GM18505 (cell line): ENCODE measurements around the gene ITPR3.

Source experiments
- ATAC-seq: cut with Tn5 transposase; IDR thresholded peaks from one replicate; pipeline ENCODE4 v1.9.1; 2021; ENCODE audit not compliant: unreplicated experiment
- POLR2A ChIP-seq: IDR thresholded peaks from 4 replicates; pipeline ENCODE4 v1.6.1; 2011; ENCODE audit warnings: borderline replicate concordance; ENCODE audit not compliant: insufficient read depth, insufficient read length; ENCODE audit errors: extremely low read depth

ITPR3 gene

DNA sequence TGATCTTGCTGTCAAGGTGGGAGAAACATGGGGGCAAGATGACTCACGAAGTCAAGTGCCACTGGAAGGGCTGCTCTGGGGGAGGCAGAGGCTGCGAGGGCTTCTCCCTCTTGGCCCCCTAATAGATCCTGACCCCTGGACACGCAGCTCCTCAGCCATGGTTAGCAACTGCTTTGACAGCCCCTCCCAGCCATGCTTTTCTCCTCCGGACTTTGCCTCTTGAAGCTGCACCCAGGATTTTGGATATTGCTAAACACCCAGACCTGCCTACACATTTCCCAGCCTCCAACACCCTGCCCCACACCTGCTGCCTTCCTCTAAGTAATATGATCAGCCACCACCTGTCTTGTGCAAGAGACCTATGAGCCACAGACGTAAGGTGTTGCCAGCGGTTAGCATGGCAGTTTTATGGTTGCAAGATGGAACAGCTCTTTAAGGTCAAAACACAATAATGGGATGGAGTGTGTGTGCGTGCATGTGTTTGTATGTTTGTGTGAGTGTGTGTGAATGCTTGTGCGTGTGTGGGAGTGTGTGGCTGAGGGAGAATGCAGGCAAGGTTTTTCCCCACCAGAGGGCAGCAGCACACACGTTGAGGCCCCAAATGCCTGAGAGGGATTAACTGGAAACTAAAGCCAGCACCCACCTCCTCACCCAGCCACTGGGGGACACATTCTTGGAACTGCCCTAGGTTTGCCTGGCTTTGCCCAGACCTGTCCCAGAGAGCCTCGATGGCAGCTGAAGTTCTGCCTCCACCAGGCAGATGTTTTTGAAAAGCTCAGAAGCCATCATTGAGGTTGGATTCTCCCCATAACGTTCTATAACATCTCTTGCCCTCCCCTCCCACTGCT lies 123.1 kb downstream of the ITPR3 start:
- no peak for ATAC-seq

DNA sequence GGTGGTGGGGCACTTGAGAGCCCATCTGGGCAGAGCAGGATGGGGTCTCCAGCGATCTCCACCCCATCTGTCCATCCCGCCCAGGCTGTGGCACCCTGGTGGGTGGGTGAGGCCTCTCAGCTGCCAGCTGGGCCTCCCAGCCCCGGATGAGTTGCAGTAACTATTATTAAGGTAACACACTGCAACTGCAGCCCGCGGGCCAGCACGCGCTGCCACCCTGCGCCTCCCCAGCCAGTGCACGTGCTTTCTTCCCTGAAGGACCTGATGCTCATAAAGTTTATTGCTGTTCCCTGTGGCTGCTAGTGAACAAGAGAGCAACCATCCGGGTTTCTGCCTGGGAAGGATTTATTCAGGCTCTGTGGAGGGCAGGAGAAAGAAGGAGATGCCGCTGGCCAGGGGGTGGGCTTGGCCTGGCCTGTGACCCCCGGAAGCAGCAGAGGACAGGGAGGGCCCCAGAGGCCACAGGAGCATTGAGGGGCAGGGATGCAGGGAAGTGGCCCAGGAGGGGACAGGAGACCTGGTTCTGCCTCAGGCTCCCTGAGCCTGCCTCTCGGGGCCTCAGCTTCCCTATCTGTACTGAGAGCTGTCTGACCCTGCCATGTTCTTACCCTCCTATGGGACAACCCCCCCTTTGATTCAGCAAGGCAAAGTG lies 123.9 kb downstream of the ITPR3 start:
- ATAC-seq = no peak
- no peak for TF ChIP-seq POLR2A

More for the DNA sequence above, 123.1 kb downstream of the ITPR3 start:
- no peak for TF ChIP-seq POLR2A

DNA sequence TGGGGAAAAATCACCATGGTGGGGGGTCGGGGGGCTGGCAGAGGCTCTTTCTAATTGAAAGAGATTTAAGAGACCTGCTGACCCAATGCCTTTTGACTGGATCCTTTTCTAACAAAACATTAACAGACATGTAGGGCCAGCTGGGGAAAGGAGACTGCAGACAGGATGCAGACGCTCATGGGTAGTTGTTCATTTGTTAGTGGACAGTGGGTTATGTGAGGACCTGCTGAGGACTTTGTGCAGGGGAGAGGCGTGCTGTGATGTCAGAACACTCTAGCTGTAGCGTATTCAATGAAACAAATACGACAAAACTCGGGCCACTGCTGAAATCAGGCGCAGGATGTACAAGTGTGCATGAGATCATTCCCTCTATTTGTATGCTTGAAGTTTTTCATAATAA lies 124.4 kb downstream of the ITPR3 start:
- no peak for TF ChIP-seq POLR2A
- ATAC-seq = no peak
